Measurements from ENCODE around the gene TLCD1.
A peak's percentile ranks its signal among the peaks of the same experiment; 100 is the strongest.

Gene TLCD1

DNA sequence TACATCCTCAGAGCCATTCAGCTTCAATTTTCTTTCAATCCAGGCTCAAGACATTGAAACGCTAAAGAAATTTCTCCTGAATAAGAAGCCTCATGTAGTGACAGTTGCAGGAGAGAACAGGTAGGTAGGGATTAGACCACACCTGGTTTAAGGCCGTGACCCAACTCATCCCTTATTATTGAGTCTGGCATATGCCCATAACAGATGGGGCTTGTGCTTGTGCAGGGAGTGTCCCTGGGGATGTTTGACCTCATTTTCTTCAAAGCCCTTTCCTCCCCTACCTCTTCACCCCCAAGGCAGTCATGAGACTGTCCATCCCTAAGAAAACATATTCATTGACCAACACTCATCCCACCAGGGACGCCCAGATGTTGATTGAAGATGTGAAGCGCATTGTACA lies 39.7 kb downstream of the TLCD1 start:
- no peak for DNase-seq (ENCODE audit: low spot score)

DNA sequence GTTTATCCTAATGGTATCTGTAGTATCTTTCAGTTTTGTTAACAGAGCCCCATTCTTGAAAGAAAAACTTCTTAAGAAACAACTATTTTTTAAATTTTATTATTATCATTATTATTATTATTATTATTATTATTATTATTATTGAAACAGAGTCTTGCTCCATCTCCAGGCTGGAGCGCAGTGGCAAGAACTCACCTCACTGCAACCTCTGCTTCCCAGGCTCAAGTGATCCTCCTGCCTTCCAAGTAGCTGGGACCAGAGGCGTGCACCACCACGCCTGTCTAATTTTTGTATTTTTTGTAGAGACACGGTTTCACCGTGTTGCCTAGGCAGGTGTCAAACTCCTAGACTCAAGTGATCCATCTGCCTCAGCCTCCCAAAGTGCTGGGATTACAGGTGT lies 40.7 kb downstream of the TLCD1 start:
- DNase-seq (ENCODE audit: low spot score): no peak

DNA sequence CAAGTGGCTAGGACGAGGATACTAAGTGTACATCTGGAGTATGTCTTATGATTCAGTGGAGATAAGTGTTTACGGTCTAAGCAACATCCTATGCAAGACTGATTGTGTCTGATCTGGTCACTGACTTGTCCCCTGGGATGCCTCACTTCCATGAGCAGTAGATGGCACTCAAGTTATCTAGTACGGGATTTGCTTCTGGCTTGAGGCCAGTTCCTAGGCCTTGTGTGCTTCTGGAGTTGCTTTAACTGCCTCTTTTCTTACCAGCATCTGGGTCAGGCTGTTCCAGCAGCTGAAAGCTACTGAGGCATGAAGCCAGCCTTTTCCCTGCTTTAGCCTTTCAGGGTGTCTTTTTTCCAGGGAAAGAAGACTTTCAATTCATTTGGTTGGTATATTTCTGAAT lies 41.1 kb downstream of the TLCD1 start:
- DNase-seq (ENCODE audit: low spot score): peak; percentile 49

DNA sequence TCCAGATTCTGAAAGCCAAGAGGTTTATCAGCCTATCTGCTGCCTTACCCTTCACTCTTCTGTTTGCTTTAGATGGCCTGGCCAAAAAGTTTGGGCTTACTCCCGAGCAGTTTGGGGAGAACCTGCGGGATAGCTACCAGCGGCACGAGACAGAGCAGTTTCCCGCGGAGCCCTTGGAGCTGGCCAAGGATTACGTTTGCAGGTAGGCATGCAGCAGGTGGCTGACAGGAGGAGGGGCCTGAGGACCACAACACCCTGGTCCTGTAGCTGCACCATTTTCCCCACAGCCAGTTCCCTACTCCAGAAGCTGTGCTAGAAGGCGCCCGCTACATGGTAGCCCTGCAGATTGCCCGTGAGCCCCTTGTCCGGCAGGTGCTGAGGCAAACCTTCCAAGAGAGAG lies 43.4 kb downstream of the TLCD1 start:
- no peak for DNase-seq (ENCODE audit: low spot score)

DNA sequence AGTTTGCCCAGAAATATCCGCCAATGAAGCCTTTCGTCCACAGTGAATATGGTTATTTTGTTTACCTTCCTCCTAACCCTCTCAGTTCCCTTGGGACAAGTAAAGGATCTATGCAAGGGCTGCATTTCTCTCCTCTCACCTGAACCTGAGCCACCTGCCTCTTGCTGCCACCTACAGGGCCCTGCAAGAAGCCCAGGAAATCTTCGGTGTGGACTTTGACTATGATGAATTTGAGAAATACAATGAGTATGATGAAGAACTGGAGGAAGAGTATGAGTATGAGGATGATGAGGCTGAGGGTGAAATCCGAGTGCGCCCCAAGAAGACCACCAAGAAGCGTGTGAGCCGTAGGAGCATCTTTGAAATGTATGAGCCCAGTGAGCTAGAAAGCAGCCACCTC lies 50.1 kb downstream of the TLCD1 start:
- DNase-seq (ENCODE audit: low spot score): no peak

DNA sequence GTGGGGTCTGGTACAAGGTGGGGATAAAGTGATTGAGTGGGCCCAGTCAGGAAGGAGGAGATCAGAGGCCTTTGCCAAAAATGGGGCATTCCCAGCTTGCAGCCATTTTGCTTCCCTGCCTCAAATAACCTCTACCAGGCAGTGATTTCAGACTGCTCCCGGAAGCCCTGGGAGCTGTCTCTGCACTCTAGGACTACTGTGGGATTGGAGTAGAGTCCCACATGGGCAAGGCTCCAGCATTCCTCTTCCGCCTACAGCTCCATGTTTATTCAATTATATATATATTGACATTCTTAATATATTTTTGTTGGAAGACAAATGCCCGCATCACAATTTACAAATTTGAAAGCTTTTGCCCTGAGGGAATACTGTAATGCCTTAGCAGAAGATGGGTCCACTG lies 50.5 kb downstream of the TLCD1 start:
- DNase-seq (ENCODE audit: low spot score): no peak

All from RKO (cell line).